H1 (cell line): ENCODE data around the gene RRAGC. TPM values are rescaled to one million over a fixed set of nuclear protein-coding genes. Genes with fewer than 3 reads are reported as not detected.

Experiments
- CTCF ChIA-PET: fragments of 300-600 bp; sonication (Branson Sonifier 250); formaldehyde crosslinking; loops from one replicate; lab custom pipeline; 2021; ENCODE audit not compliant: partially characterized antibody; lab: Charles Lee
- POLR2A ChIA-PET: fragments of 300-600 bp; sonication (Branson Sonifier 250); formaldehyde crosslinking; loops from one replicate; lab custom pipeline; 2021; ENCODE audit warnings: inconsistent platforms; ENCODE audit not compliant: partially characterized antibody; lab: Charles Lee
- DNase-seq, 2 experiments: peaks; one replicate each; pipeline versions ENCODE4 v3.0.0 to v3.0.0-alpha.2; 2010 to 2022; ENCODE audit warnings: low spot score in 2 of 2, low read depth in 1 of 2, mixed read lengths in 1 of 2
- FAIRE-seq: peaks from 2 replicates; lab custom pipeline; 2011; peaks lifted over from hg19 to GRCh38; lab: Jason Lieb, UNC
- H2AFZ ChIP-seq: 2 replicates; pipeline ENCODE4 v1.8.1; 2012; ENCODE audit warnings: low read length, inconsistent platforms
- H2AK5ac ChIP-seq: 2 replicates; pipeline ENCODE4 v1.6.1; 2013; ENCODE audit warnings: low read depth, low read length
- H2BK120ac ChIP-seq: replicated peaks from 2 replicates; pipeline ENCODE3; 2013; ENCODE audit warnings: low read depth, low read length, inconsistent platforms
- H2BK12ac ChIP-seq: 2 replicates; pipeline ENCODE4 v1.6.1; 2013; ENCODE audit warnings: low read depth, low read length
- H2BK15ac ChIP-seq: 2 replicates; pipeline ENCODE4 v1.6.1; 2013; ENCODE audit warnings: low read length
- H2BK20ac ChIP-seq: 2 replicates; pipeline ENCODE4 v1.6.1; 2013; ENCODE audit warnings: low read length
- H2BK5ac ChIP-seq: 2 replicates; pipeline ENCODE4 v1.6.1; 2013; ENCODE audit warnings: low read depth, low read length
- H3K14ac ChIP-seq: 2 replicates; pipeline ENCODE4 v1.6.1; 2013; ENCODE audit warnings: inconsistent platforms; ENCODE audit not compliant: insufficient read length
- H3K18ac ChIP-seq: 2 replicates; pipeline ENCODE4 v1.6.1; 2013; ENCODE audit warnings: low read length; ENCODE audit errors: extremely low read depth
- H3K23ac ChIP-seq: 2 replicates; pipeline ENCODE4 v1.6.1; 2013; ENCODE audit warnings: inconsistent platforms; ENCODE audit not compliant: insufficient read length
- H3K23me2 ChIP-seq: 2 replicates; pipeline ENCODE4 v1.6.1; 2013; ENCODE audit warnings: low read depth, low read length
- H3K27ac ChIP-seq: 2 replicates; pipeline ENCODE4 v1.6.1; 2011; ENCODE audit warnings: low read depth, low read length, inconsistent platforms
- H3K27me3 ChIP-seq, 4 experiments: replicated peaks in 1 of 4; 1 replicate in 1 of 4; 2 replicates in 3 of 4; pipeline versions ENCODE4 v1.6.1 to v1.8.1; 2011 to 2013; ENCODE audit warnings: low read length in 3 of 4, mild to moderate bottlenecking in 3 of 4, inconsistent platforms in 2 of 4, mixed read lengths in 2 of 4, moderate library complexity in 1 of 4; ENCODE audit not compliant: control insufficient read depth in 3 of 4, insufficient read depth in 3 of 4; ENCODE audit errors: extremely low read depth in 1 of 4
- H3K36me3 ChIP-seq, 4 experiments: 2 replicates each; pipeline versions ENCODE4 v1.6.1 to v1.8.1; 2011 to 2013; ENCODE audit warnings: mild to moderate bottlenecking in 4 of 4, low read length in 3 of 4, moderate library complexity in 2 of 4, control low read depth in 1 of 4, inconsistent platforms in 1 of 4; ENCODE audit not compliant: insufficient read depth in 4 of 4, control insufficient read depth in 2 of 4
- H3K4ac ChIP-seq: replicated peaks from 2 replicates; pipeline ENCODE3; 2013; ENCODE audit warnings: low read length, low read depth, mixed read lengths, inconsistent platforms; ENCODE audit not compliant: insufficient read length
- H3K4me1 ChIP-seq, 4 experiments: replicated peaks in 1 of 4; 1 replicate in 1 of 4; 2 replicates in 3 of 4; pipeline versions ENCODE4 v1.6.1 to v1.8.1; 2011 to 2013; ENCODE audit warnings: low read length in 3 of 4, inconsistent platforms in 2 of 4, mixed read lengths in 1 of 4; ENCODE audit not compliant: insufficient read depth in 4 of 4, control insufficient read depth in 3 of 4
- H3K4me2 ChIP-seq, 2 experiments: 2 replicates each; pipeline versions ENCODE4 v1.6.1 to v1.8.1; 2011 to 2013; ENCODE audit warnings: low read depth in 2 of 2, low read length in 2 of 2, control low read depth in 1 of 2, inconsistent platforms in 1 of 2, mild to moderate bottlenecking in 1 of 2; ENCODE audit not compliant: insufficient read depth in 1 of 2
- H3K4me3 ChIP-seq, 4 experiments: fragments of 200-600, 300-600 bp in 1 of 4; sonication (generic), shearing (Covaris generic), sonication (Bioruptor Twin) in 1 of 4; 2 replicates each; pipeline versions ENCODE4 v1.5.1 to v1.8.1; 2011 to 2016; ENCODE audit warnings: low read length in 4 of 4, low read depth in 3 of 4, control low read depth in 2 of 4, inconsistent platforms in 2 of 4, mild to moderate bottlenecking in 2 of 4, mixed read lengths in 1 of 4, moderate library complexity in 1 of 4; ENCODE audit not compliant: insufficient read depth in 2 of 4; ENCODE audit errors: extremely low read depth in 1 of 4
- H3K56ac ChIP-seq: replicated peaks from 2 replicates; pipeline ENCODE3; 2013; ENCODE audit warnings: low read depth, mild to moderate bottlenecking, mixed read lengths, low read length, inconsistent platforms; ENCODE audit not compliant: insufficient read length
- H3K79me1 ChIP-seq: 2 replicates; pipeline ENCODE4 v1.6.1; 2013; ENCODE audit warnings: low read depth, low read length, control low read depth
- H3K79me2 ChIP-seq, 2 experiments: 2 replicates each; pipeline versions ENCODE4 v1.6.1 to v1.8.1; 2012 to 2013; ENCODE audit warnings: low read length in 2 of 2, mild to moderate bottlenecking in 2 of 2, inconsistent platforms in 1 of 2; ENCODE audit not compliant: insufficient read depth in 2 of 2, control insufficient read depth in 1 of 2
- H3K9ac ChIP-seq, 4 experiments: replicated peaks in 1 of 4; 1 replicate in 1 of 4; 2 replicates in 3 of 4; pipeline versions ENCODE4 v1.6.1 to v1.8.1; 2011 to 2013; ENCODE audit warnings: low read depth in 3 of 4, low read length in 3 of 4, control low read depth in 2 of 4, mild to moderate bottlenecking in 2 of 4, moderate library complexity in 2 of 4, inconsistent platforms in 1 of 4; ENCODE audit errors: extremely low read depth in 1 of 4
- H3K9me3 ChIP-seq, 2 experiments: 2 replicates each; pipeline versions ENCODE4 v1.6.1 to v1.8.1; 2012 to 2013; ENCODE audit warnings: mild to moderate bottlenecking in 2 of 2, moderate library complexity in 2 of 2, control low read depth in 1 of 2, inconsistent platforms in 1 of 2, low read depth in 1 of 2, low read length in 1 of 2, mixed read lengths in 1 of 2; ENCODE audit not compliant: insufficient read depth in 2 of 2
- H4K20me1 ChIP-seq, 2 experiments: replicated peaks in 1 of 2; 2 replicates each; pipeline versions ENCODE3 to v1.8.1; 2011 to 2013; ENCODE audit warnings: inconsistent platforms in 2 of 2, low read length in 2 of 2, mild to moderate bottlenecking in 1 of 2; ENCODE audit not compliant: insufficient read depth in 2 of 2, control insufficient read depth in 1 of 2
- H4K5ac ChIP-seq: 2 replicates; pipeline ENCODE4 v1.6.1; 2013; ENCODE audit warnings: low read length, low read depth, mixed read lengths, inconsistent platforms; ENCODE audit not compliant: insufficient read length
- H4K8ac ChIP-seq: 2 replicates; pipeline ENCODE4 v1.8.0; 2013; ENCODE audit warnings: mild to moderate bottlenecking, moderate library complexity, low read length, inconsistent platforms; ENCODE audit not compliant: insufficient read depth; ENCODE audit errors: extremely low read depth
- H4K91ac ChIP-seq: replicated peaks from 2 replicates; pipeline ENCODE3; 2013; ENCODE audit warnings: low read length, mixed read lengths, inconsistent platforms; ENCODE audit not compliant: insufficient read length
- BCL11A ChIP-seq, 2 experiments: IDR thresholded peaks; one replicate each; pipeline ENCODE4 v1.6.1; 2011; ENCODE audit warnings: low read depth in 2 of 2, low read length in 2 of 2, mild to moderate bottlenecking in 2 of 2
- CREB1 ChIP-seq: IDR thresholded peaks from 2 replicates; pipeline ENCODE4 v1.6.1; 2012; ENCODE audit warnings: inconsistent platforms
- HDAC2 ChIP-seq, 2 experiments: fragments of 300-600 bp in 1 of 2; sonication (generic) in 1 of 2; IDR thresholded peaks; 2 replicates each; pipeline ENCODE4 v1.6.1; 2011 to 2012; ENCODE audit warnings: low read depth in 2 of 2, low read length in 2 of 2, mild to moderate bottlenecking in 2 of 2, moderate library complexity in 2 of 2, borderline replicate concordance in 1 of 2, inconsistent platforms in 1 of 2
- HDAC6 ChIP-seq: IDR thresholded peaks from one replicate; pipeline ENCODE4 v1.7.1; 2012; ENCODE audit warnings: low read depth, mild to moderate bottlenecking, inconsistent platforms, low read length, moderate library complexity
- JUN ChIP-seq: IDR thresholded peaks from 2 replicates; pipeline ENCODE4 v1.6.1; 2011; ENCODE audit warnings: low read depth, mild to moderate bottlenecking, improper control_type of control experiment, low read length
- TAF1 ChIP-seq: IDR thresholded peaks from 2 replicates; pipeline ENCODE4 v1.6.1; 2011; ENCODE audit warnings: mild to moderate bottlenecking, low read depth, low read length
- TEAD4 ChIP-seq: IDR thresholded peaks from 2 replicates; pipeline ENCODE4 v1.6.1; 2012; ENCODE audit warnings: low read depth, low read length, inconsistent platforms, mixed read lengths
- WGBS, 2 experiments: shearing (Covaris generic) in 1 of 2; methylation state at CpG; one replicate each; pipeline versions ENCODE4 v1.1.6 to v1.1.7; 2013 to 2015; ENCODE audit warnings: low lambda C conversion rate in 2 of 2, mixed read lengths in 2 of 2, inconsistent platforms in 1 of 2, low coverage in 1 of 2, missing lambda C conversion rate in 1 of 2; ENCODE audit not compliant: insufficient replicate concordance in 2 of 2, insufficient coverage in 1 of 2, insufficient read length in 1 of 2; ENCODE audit errors: extremely low coverage in 1 of 2, missing lambda C conversion rate in 1 of 2; 5-methylcytosine and 5-hydroxymethylcytosine counted together
- polyA plus RNA-seq, 7 experiments: library from polyadenylated mRNA; depleted of rRNA in 3 of 7; stranded (reverse) in 5 of 7; unstranded in 2 of 7; fragments of >200 nt in 5 of 7; fragments of 200-250 nt in 2 of 7; gene quantifications; 1 replicate in 5 of 7; 2 replicates in 1 of 7; 4 replicates in 1 of 7; pipeline versions ENCODE4 v1.2.1 to v1.2.3, GENCODE V29; 2011 to 2013; ENCODE audit warnings: missing spikeins in 2 of 7, mixed read lengths in 2 of 7
- total RNA-seq: library from RNA; stranded (reverse); fragmentation: NEBNext Ultra II Directional; extraction: Animal tissue kit (Norgen Biotek cat#: 25700); gene quantifications from 2 replicates; pipeline ENCODE4 v1.2.1, GENCODE V29; 2021

RRAGC gene
- total and polyA plus RNA-seq, 2 of the 8 experiments (the other 6 are each of a cell fraction or from before 2014, with no cell fraction given), result 12.0 to 16.5 TPM

DNA sequence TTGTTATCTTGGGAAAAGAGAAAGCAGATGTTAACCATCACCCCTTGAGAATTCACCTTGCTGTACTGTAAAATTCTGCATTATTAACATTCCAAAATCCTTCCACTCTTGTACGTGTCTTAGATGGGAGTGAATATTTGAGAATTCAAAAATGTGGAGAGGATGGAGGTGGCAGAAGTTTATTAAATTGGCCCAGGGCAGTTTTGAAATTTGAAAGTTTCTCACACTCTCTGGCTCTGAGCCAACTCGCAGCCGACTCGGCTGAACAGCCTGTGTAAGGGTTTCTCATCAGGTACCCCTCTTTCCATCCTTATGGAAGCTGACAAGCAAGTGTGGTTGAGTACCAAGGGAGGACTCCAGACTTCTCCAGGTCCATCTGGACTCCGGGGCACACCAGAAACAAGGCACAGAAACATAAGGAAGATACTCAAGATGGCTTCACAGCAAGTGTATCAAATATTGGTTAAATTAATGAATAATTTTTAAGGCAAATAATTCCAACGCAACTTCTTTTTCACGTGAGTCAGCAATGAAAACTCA is 45.1 kb downstream of the RRAGC start:
- no peak for DNase-seq
- CTCF ChIA-PET, result interaction anchor here (1.3 to 3.1 kb wide), 3 partner anchors 13 to 205 kb away, joined by 3 to 13 read pairs (median 3); no protein-coding TSS in a partner anchor
- POLR2A ChIA-PET, result no interaction called here
- Histone ChIP-seq H3K23ac (no peak overlapping the region), H3K14ac (no peak overlapping the region), H3K79me2 (no peaks in the 10 kb centered on the region), H3K27ac (no peak overlapping the region), H3K79me1 (no peaks in the 10 kb centered on the region), H3K4me3 (no peak overlapping the region), H2BK12ac (no peak overlapping the region), H4K20me1 (no peaks in the 10 kb centered on the region), H3K4ac (no peak overlapping the region), H3K9me3 (peaks cover 0 to 4% of the 10 kb centered on the region in 2 experiments; a peak in 2 of 4 replicates), H2BK15ac (no peak overlapping the region), H3K4me1 (peaks cover 2 to 6% (median 3%) of the 10 kb centered on the region in 4 experiments; a peak in 4 of 7 replicates), H3K18ac (no peak overlapping the region), H3K56ac (no peak overlapping the region), H2BK120ac (no peak overlapping the region), H4K8ac (no peak overlapping the region), H2BK20ac (no peak overlapping the region), H3K9ac (no peak overlapping the region), H4K91ac (no peak overlapping the region), H4K5ac (no peak overlapping the region), H3K36me3 (no peaks in the 10 kb centered on the region), H3K4me2 (0 out of 4 replicates have a peak overlapping the region, but pooled peaks of 1 of the 2 experiments have one; percentile 17), H2BK5ac (no peak overlapping the region), H2AFZ (0 out of 2 replicates have a peak overlapping the region, but pooled peaks have one; percentile 61), H3K27me3 (peaks cover 6 to 38% (median 24%) of the 10 kb centered on the region in 4 experiments), H2AK5ac (no peak overlapping the region), H3K23me2 (peaks cover 4% of the 10 kb centered on the region; the same call in 1 of the 2 replicates)
- 73% methylated on average over 7 of the region's 7 CpGs; no CpG with 5 or more reads in 1 of the 2 experiments for WGBS, 2 experiments
- no peak for FAIRE-seq
- TF ChIP-seq HDAC6 (no peak), JUN (no peak), TAF1 (no peak), BCL11A (IDR thresholded peaks at IDR 0.05; ENCODE audit: low read depth in 2 of 2, low read length in 2 of 2) (no peak), CREB1 (no peak), HDAC2 (IDR thresholded peaks at IDR 0.05; ENCODE audit: borderline replicate concordance in 1 of 2, low read depth in 2 of 2, low read length in 2 of 2) (no peak), TEAD4 (no peak)
- TF ChIP-seq, all 59 proteins: peak for 0
